Left ventricle myocardium inferior (tissue), 1 donor: ENCODE measurements around the gene ERCC5. TPM values are rescaled to one million over a fixed set of nuclear protein-coding genes. Genes with fewer than 3 reads are reported as not detected.

ENCODE experiments used
- DNase-seq: peaks from one replicate; pipeline ENCODE4 v3.0.0-alpha.2; 2020
- H3K27ac ChIP-seq: fragments of 200-600 bp; replicated peaks from 2 replicates; pipeline ENCODE4 v1.8.0; 2021
- H3K27me3 ChIP-seq: fragments of 200-600 bp; 2 replicates; pipeline ENCODE4 v1.8.0; 2021; ENCODE audit warnings: low read depth
- H3K36me3 ChIP-seq: fragments of 200-600 bp; 2 replicates; pipeline ENCODE4 v1.8.0; 2021
- H3K4me1 ChIP-seq: fragments of 200-600 bp; 2 replicates; pipeline ENCODE4 v1.8.0; 2021
- H3K4me3 ChIP-seq: fragments of 200-600 bp; 2 replicates; pipeline ENCODE4 v1.8.0; 2021; ENCODE audit warnings: mild to moderate bottlenecking, moderate library complexity
- H3K9me3 ChIP-seq: fragments of 200-600 bp; replicated peaks from 2 replicates; pipeline ENCODE4 v1.8.0; 2021
- CTCF ChIP-seq: fragments of 200-600 bp; IDR thresholded peaks from 2 replicates; pipeline ENCODE4 v1.8.0; 2021; ENCODE audit warnings: antibody characterized with exemption, mild to moderate bottlenecking, borderline replicate concordance
- intact Hi-C: fragments of 100-400 bp; cut with micrococcal nuclease; formaldehyde crosslinking; loops from one replicate; pipeline ENCODE4 v1.11.0; 2022
- total RNA-seq: library from RNA; stranded (reverse); fragmentation: NEBNext Ultra II Directional; extraction: Animal tissue kit (Norgen Biotek cat#: 25700); gene quantifications from one replicate; pipeline ENCODE4 v1.2.1, GENCODE V29; 2021
- donor health status: DM: no; HTN: yes; CAD: no; lungs with severe emphysema.

The ERCC5 gene
- total RNA-seq, 1 donor from 2014 or later = 30.4 TPM

GRCh38 chr13:102852556-102852955 is 6.7 kb downstream of the ERCC5 start:
- intact Hi-C loops = no loop called here
- no peak overlapping the region for H3K27ac ChIP-seq
- no peaks in the 10 kb centered on the region for H3K27me3 ChIP-seq

GRCh38 chr13:102854675-102855074 is 8.8 kb downstream of the ERCC5 start:
- Histone ChIP-seq H3K36me3 (peaks cover 68% of the 10 kb centered on the region), H3K27me3 (no peaks in the 10 kb centered on the region), H3K27ac (no peak overlapping the region), H3K9me3 (no peaks in the 10 kb centered on the region), H3K4me3 (no peak overlapping the region), H3K4me1 (peaks cover 27% of the 10 kb centered on the region)
- TF ChIP-seq CTCF = no peak
- intact Hi-C loops = no loop called here
- DNase-seq = no peak

More at GRCh38 chr13:102852556-102852955, 6.7 kb downstream of the ERCC5 start:
- Histone ChIP-seq H3K36me3 (peaks cover 47% of the 10 kb centered on the region), H3K4me3 (no peak overlapping the region), H3K4me1 (peaks cover 39% of the 10 kb centered on the region), H3K9me3 (no peaks in the 10 kb centered on the region)
- no peak for DNase-seq
- TF ChIP-seq CTCF = no peak

- no peak overlapping the region for H3K27ac ChIP-seq
- TF ChIP-seq CTCF = no peak
- intact Hi-C loops = no loop called here
These were observed 10.7 kb downstream of the ERCC5 start for GRCh38 chr13:102856557-102856956.

GRCh38 chr13:102862624-102863210 is 16.9 kb downstream of the ERCC5 start:
- peaks cover 12% of the 10 kb centered on the region for H3K4me1 ChIP-seq
- no peak for TF ChIP-seq CTCF
- peaks cover 5% of the 10 kb centered on the region for H3K9me3 ChIP-seq
- no peaks in the 10 kb centered on the region for H3K27me3 ChIP-seq
- H3K4me3 ChIP-seq = no peak overlapping the region
- H3K27ac ChIP-seq = peak overlapping the region; percentile 51
- DNase-seq = no peak
- intact Hi-C loops = no loop called here
- H3K36me3 ChIP-seq = peaks cover 97% of the 10 kb centered on the region

More at GRCh38 chr13:102856557-102856956, 10.7 kb downstream of the ERCC5 start:
- H3K4me3 ChIP-seq = no peak overlapping the region
- H3K36me3 ChIP-seq = peaks cover 86% of the 10 kb centered on the region
- H3K9me3 ChIP-seq = no peaks in the 10 kb centered on the region
- peaks cover 18% of the 10 kb centered on the region for H3K4me1 ChIP-seq
- H3K27me3 ChIP-seq = no peaks in the 10 kb centered on the region
- peak; percentile 76 for DNase-seq

GRCh38 chr13:102863590-102863989 is 17.8 kb downstream of the ERCC5 start:
- Histone ChIP-seq H3K4me3 (no peak overlapping the region), H3K36me3 (peaks cover 97% of the 10 kb centered on the region), H3K27me3 (no peaks in the 10 kb centered on the region), H3K4me1 (peaks cover 12% of the 10 kb centered on the region), H3K9me3 (peaks cover 5% of the 10 kb centered on the region), H3K27ac (peak overlapping the region; percentile 51)
- no peak for TF ChIP-seq CTCF
- peak; percentile 45 for DNase-seq
- intact Hi-C loops = no loop called here
